ENCODE measurements around the gene NPM3. TPM values are rescaled to one million over a fixed set of nuclear protein-coding genes. Genes with fewer than 3 reads are reported as not detected.

Gene NPM3
- total and polyA plus RNA-seq, 2 of the 13 experiments (the other 11 are each of a cell fraction or from before 2014, with no cell fraction given) = 47.6 to 129 TPM

GRCh38 chr10:101744267-101744666 lies 39.0 kb downstream of the NPM3 start:
- Histone ChIP-seq H2AFZ (ENCODE audit: low read length) (no peak overlapping the region), H3K4me2 (ENCODE audit: low read depth, low read length) (no peak overlapping the region), H3K4me3 (replicated peaks in 1 of 3; ENCODE audit: insufficient read depth in 1 of 3, low read depth in 2 of 3, low read length in 3 of 3) (no peak overlapping the region), H4K20me1 (ENCODE audit: insufficient read depth, low read length) (no peaks in the 10 kb centered on the region), H3K9ac (ENCODE audit: insufficient read depth, low read depth, low read length) (no peak overlapping the region), H3K9me3 (ENCODE audit: low read length) (no peaks in the 10 kb centered on the region), H3K36me3 (replicated peaks in 1 of 2; ENCODE audit: control insufficient read depth in 1 of 2, insufficient read depth in 2 of 2, low read length in 2 of 2) (no peaks in the 10 kb centered on the region), H3K4me1 (ENCODE audit: insufficient read depth, low read length) (peaks cover 20% of the 10 kb centered on the region), H3K27me3 (ENCODE audit: control insufficient read depth in 1 of 2, insufficient read depth in 2 of 2, low read length in 2 of 2) (peaks cover 0 to 7% of the 10 kb centered on the region in 2 experiments; a peak in 1 of 5 replicates), H3K27ac (ENCODE audit: extremely low read length, insufficient read depth, low read length) (no peak overlapping the region), H3K79me2 (ENCODE audit: insufficient read depth, low read length) (no peaks in the 10 kb centered on the region)
- no peak for FAIRE-seq
- ChIA-PET CTCF (ENCODE audit: low intra/inter-chr PET ratio, low total read pairs) (no interaction called here), POLR2A (no interaction called here)
- TF ChIP-seq ZBTB4 (CRISPR knock-in tag; IDR thresholded peaks at IDR 0.05; ENCODE audit: borderline replicate concordance) (no peak), NR2F6 (IDR thresholded peaks at IDR 0.05) (no peak), NR2F6 (CRISPR knock-in tag; IDR thresholded peaks at IDR 0.05) (no peak), ZNF160 (CRISPR knock-in tag; IDR thresholded peaks at IDR 0.05) (no peak), TCF7L2 (IDR thresholded peaks at IDR 0.05; ENCODE audit: low read depth, low read length) (no peak), NR2C2 (CRISPR knock-in tag; IDR thresholded peaks at IDR 0.05; ENCODE audit: borderline replicate concordance) (no peak), ZNF883 (CRISPR knock-in tag; IDR thresholded peaks at IDR 0.05; ENCODE audit: not compliant biosample characterization) (no peak), NFKBIZ (CRISPR knock-in tag; IDR thresholded peaks at IDR 0.05) (no peak), ZNF101 (CRISPR knock-in tag; IDR thresholded peaks at IDR 0.05; ENCODE audit: borderline replicate concordance, low read depth) (no peak), ZSCAN31 (CRISPR knock-in tag; IDR thresholded peaks at IDR 0.05; ENCODE audit: low read depth) (no peak), ZBTB10 (CRISPR knock-in tag; IDR thresholded peaks at IDR 0.05; ENCODE audit: borderline replicate concordance) (no peak), ZSCAN21 (CRISPR knock-in tag; IDR thresholded peaks at IDR 0.05; ENCODE audit: borderline replicate concordance) (no peak), ZNF414 (CRISPR knock-in tag; IDR thresholded peaks at IDR 0.05) (no peak)
- 65% methylated on average over 3 of the region's 3 CpGs for WGBS (ENCODE audit: low lambda C conversion rate)
- in situ Hi-C loops (cut with HindIII; ENCODE audit: extremely low pct_ligation_motif_present, low pct_unique_long_range_greater_than_20kb) = no loop called here
- ATAC-seq = no peak
- DNase-seq (ENCODE audit: low spot score) = no peak
- BruUV-seq (replicated peaks) = no TSS peak
- intact Hi-C loops (cut with micrococcal nuclease; ENCODE audit: unreplicated experiment) = no loop called here

Measured in HepG2 (cell line).